ENCODE measurements around the gene EDEM2.
"Not testable (repeated sequence)": the region's sequence is repeated elsewhere in the genome, so short reads cannot be mapped to it uniquely, and the experiment has no call there.

EDEM2 gene

GRCh38 chr20:35085477-35086225 is 61.5 kb downstream of the EDEM2 start:
- no peaks in the 10 kb centered on the region for H3K27me3 ChIP-seq (ENCODE audit: insufficient read depth, low read length, poor library complexity)
- no peak overlapping the region for H2BK120ac ChIP-seq (ENCODE audit: low read depth, low read length)
- no peak overlapping the region for H3K56ac ChIP-seq (ENCODE audit: low read length)
- no peak overlapping the region for H3K9ac ChIP-seq (ENCODE audit: low read length)
- H3K4ac ChIP-seq (ENCODE audit: low read depth, low read length), result no peak overlapping the region
- no peaks in the 10 kb centered on the region for H3K36me3 ChIP-seq (ENCODE audit: control insufficient read depth, insufficient read depth, low read length)
- H2AK5ac ChIP-seq (ENCODE audit: low read length), result no peak overlapping the region
- no peak overlapping the region for H3K4me2 ChIP-seq (ENCODE audit: low read length)
- no peak overlapping the region for H4K5ac ChIP-seq (ENCODE audit: low read length)
- H2BK15ac ChIP-seq (replicated peaks; ENCODE audit: low read depth), result no peak overlapping the region
- no CpG with 5 or more reads among the region's 11 CpGs for WGBS (ENCODE audit: extremely low coverage, insufficient coverage, low lambda C conversion rate)
- no peak overlapping the region for H3K27ac ChIP-seq (ENCODE audit: low read depth, low read length)
- H3K23ac ChIP-seq (ENCODE audit: low read length), result no peak overlapping the region
- H3K18ac ChIP-seq (ENCODE audit: low read length), result no peak overlapping the region
- no peaks in the 10 kb centered on the region for H3K4me1 ChIP-seq (ENCODE audit: control insufficient read depth, low read depth, low read length)
- H2BK5ac ChIP-seq (ENCODE audit: low read length), result no peak overlapping the region
- H3K79me2 ChIP-seq (ENCODE audit: control insufficient read depth, insufficient read depth, low read length), result peaks cover 33% of the 10 kb centered on the region
- no peak overlapping the region for H3K4me3 ChIP-seq (ENCODE audit: low read length)
- H4K8ac ChIP-seq (ENCODE audit: low read depth, low read length), result no peak overlapping the region
- peaks cover 10% of the 10 kb centered on the region for H3K79me1 ChIP-seq (ENCODE audit: low read length)
- DNase-seq, result no peak

GRCh38 chr20:35084998-35085397 is 62.1 kb downstream of the EDEM2 start:
- Histone ChIP-seq H3K4me3 (ENCODE audit: low read length) (no peak overlapping the region), H3K4me1 (ENCODE audit: control insufficient read depth, low read depth, low read length) (no peaks in the 10 kb centered on the region), H3K18ac (ENCODE audit: low read length) (no peak overlapping the region), H3K23ac (ENCODE audit: low read length) (no peak overlapping the region), H2AK5ac (ENCODE audit: low read length) (no peak overlapping the region), H3K27ac (ENCODE audit: low read depth, low read length) (no peak overlapping the region), H4K8ac (ENCODE audit: low read depth, low read length) (no peak overlapping the region), H2BK15ac (replicated peaks; ENCODE audit: low read depth) (no peak overlapping the region), H2BK5ac (ENCODE audit: low read length) (no peak overlapping the region), H4K5ac (ENCODE audit: low read length) (no peak overlapping the region), H3K36me3 (ENCODE audit: control insufficient read depth, insufficient read depth, low read length) (no peaks in the 10 kb centered on the region), H3K4me2 (ENCODE audit: low read length) (no peak overlapping the region), H2BK120ac (ENCODE audit: low read depth, low read length) (no peak overlapping the region), H3K9ac (ENCODE audit: low read length) (no peak overlapping the region), H3K79me1 (ENCODE audit: low read length) (peaks cover 10% of the 10 kb centered on the region), H3K79me2 (ENCODE audit: control insufficient read depth, insufficient read depth, low read length) (peaks cover 30% of the 10 kb centered on the region), H3K4ac (ENCODE audit: low read depth, low read length) (no peak overlapping the region), H3K56ac (ENCODE audit: low read length) (no peak overlapping the region), H3K27me3 (ENCODE audit: insufficient read depth, low read length, poor library complexity) (no peaks in the 10 kb centered on the region)
- WGBS (ENCODE audit: extremely low coverage, insufficient coverage, low lambda C conversion rate), result no CpG with 5 or more reads among the region's 3 CpGs
- DNase-seq, result no peak

GRCh38 chr20:35080348-35080642 is 66.8 kb downstream of the EDEM2 start:
- H3K79me2 ChIP-seq (ENCODE audit: control insufficient read depth, insufficient read depth, low read length), result peaks cover 17% of the 10 kb centered on the region
- H3K9ac ChIP-seq (ENCODE audit: low read length), result not testable (repeated sequence)
- peaks cover 10% of the 10 kb centered on the region for H3K36me3 ChIP-seq (ENCODE audit: control insufficient read depth, insufficient read depth, low read length)

GRCh38 chr20:35079472-35080347 is 67.4 kb downstream of the EDEM2 start:
- H3K79me1 ChIP-seq (ENCODE audit: low read length), result peaks cover 4% of the 10 kb centered on the region
- H3K23ac ChIP-seq (ENCODE audit: low read length), result no peak overlapping the region
- no peaks in the 10 kb centered on the region for H3K27me3 ChIP-seq (ENCODE audit: insufficient read depth, low read length, poor library complexity)
- no peak overlapping the region for H3K56ac ChIP-seq (ENCODE audit: low read length)
- no peak overlapping the region for H3K18ac ChIP-seq (ENCODE audit: low read length)
- no peak overlapping the region for H3K4me2 ChIP-seq (ENCODE audit: low read length)
- H3K79me2 ChIP-seq (ENCODE audit: control insufficient read depth, insufficient read depth, low read length), result peaks cover 13% of the 10 kb centered on the region
- no peak overlapping the region for H3K4me3 ChIP-seq (ENCODE audit: low read length)
- no peak overlapping the region for H4K8ac ChIP-seq (ENCODE audit: low read depth, low read length)
- no peak overlapping the region for H3K27ac ChIP-seq (ENCODE audit: low read depth, low read length)
- H3K9ac ChIP-seq (ENCODE audit: low read length), result no peak overlapping the region
- H2BK15ac ChIP-seq (replicated peaks; ENCODE audit: low read depth), result no peak overlapping the region
- no peak overlapping the region for H3K4ac ChIP-seq (ENCODE audit: low read depth, low read length)
- H3K4me1 ChIP-seq (ENCODE audit: control insufficient read depth, low read depth, low read length), result no peaks in the 10 kb centered on the region
- H2BK5ac ChIP-seq (ENCODE audit: low read length), result no peak overlapping the region
- peaks cover 10% of the 10 kb centered on the region for H3K36me3 ChIP-seq (ENCODE audit: control insufficient read depth, insufficient read depth, low read length)
- DNase-seq, result no peak
- H2AK5ac ChIP-seq (ENCODE audit: low read length), result no peak overlapping the region
- no peak overlapping the region for H4K5ac ChIP-seq (ENCODE audit: low read length)
- no CpG with 5 or more reads among the region's 8 CpGs for WGBS (ENCODE audit: extremely low coverage, insufficient coverage, low lambda C conversion rate)
- H2BK120ac ChIP-seq (ENCODE audit: low read depth, low read length), result no peak overlapping the region

More at GRCh38 chr20:35080348-35080642, 66.8 kb downstream of the EDEM2 start:
- H3K27me3 ChIP-seq (ENCODE audit: insufficient read depth, low read length, poor library complexity); H4K5ac ChIP-seq (ENCODE audit: low read length); H4K8ac ChIP-seq (ENCODE audit: low read depth, low read length); H3K18ac ChIP-seq (ENCODE audit: low read length); H2BK15ac ChIP-seq (replicated peaks; ENCODE audit: low read depth); H3K4me1 ChIP-seq (ENCODE audit: control insufficient read depth, low read depth, low read length); H3K4ac ChIP-seq (ENCODE audit: low read depth, low read length); H2BK5ac ChIP-seq (ENCODE audit: low read length); H3K79me1 ChIP-seq (ENCODE audit: low read length); H3K23ac ChIP-seq (ENCODE audit: low read length); H3K4me2 ChIP-seq (ENCODE audit: low read length); H3K56ac ChIP-seq (ENCODE audit: low read length); H2BK120ac ChIP-seq (ENCODE audit: low read depth, low read length); H2AK5ac ChIP-seq (ENCODE audit: low read length); DNase-seq; H3K27ac ChIP-seq (ENCODE audit: low read depth, low read length); H3K4me3 ChIP-seq (ENCODE audit: low read length): not testable (repeated sequence)
- WGBS (ENCODE audit: extremely low coverage, insufficient coverage, low lambda C conversion rate), result no CpG with 5 or more reads among the region's 5 CpGs

- DNase-seq, result no peak
- H3K18ac ChIP-seq (ENCODE audit: low read length), result no peak overlapping the region
- no peak overlapping the region for H2BK5ac ChIP-seq (ENCODE audit: low read length)
- no peak overlapping the region for H3K27ac ChIP-seq (ENCODE audit: low read depth, low read length)
- H3K36me3 ChIP-seq (ENCODE audit: control insufficient read depth, insufficient read depth, low read length), result peaks cover 10% of the 10 kb centered on the region
- no peak overlapping the region for H2BK15ac ChIP-seq (replicated peaks; ENCODE audit: low read depth)
- H3K79me1 ChIP-seq (ENCODE audit: low read length), result peaks cover 4% of the 10 kb centered on the region
- H2BK120ac ChIP-seq (ENCODE audit: low read depth, low read length), result no peak overlapping the region
- H3K79me2 ChIP-seq (ENCODE audit: control insufficient read depth, insufficient read depth, low read length), result peaks cover 11% of the 10 kb centered on the region
- H3K4ac ChIP-seq (ENCODE audit: low read depth, low read length), result no peak overlapping the region
- no peak overlapping the region for H3K4me3 ChIP-seq (ENCODE audit: low read length)
- H4K8ac ChIP-seq (ENCODE audit: low read depth, low read length), result no peak overlapping the region
- no peak overlapping the region for H3K23ac ChIP-seq (ENCODE audit: low read length)
- H2AK5ac ChIP-seq (ENCODE audit: low read length), result no peak overlapping the region
- no peaks in the 10 kb centered on the region for H3K27me3 ChIP-seq (ENCODE audit: insufficient read depth, low read length, poor library complexity)
- WGBS (ENCODE audit: extremely low coverage, insufficient coverage, low lambda C conversion rate), result no CpG with 5 or more reads among the region's 5 CpGs
- H4K5ac ChIP-seq (ENCODE audit: low read length), result no peak overlapping the region
- H3K9ac ChIP-seq (ENCODE audit: low read length), result no peak overlapping the region
- no peaks in the 10 kb centered on the region for H3K4me1 ChIP-seq (ENCODE audit: control insufficient read depth, low read depth, low read length)
- H3K4me2 ChIP-seq (ENCODE audit: low read length), result no peak overlapping the region
- no peak overlapping the region for H3K56ac ChIP-seq (ENCODE audit: low read length)
These were observed 69.3 kb downstream of the EDEM2 start for GRCh38 chr20:35077872-35078271.

Data from mesendoderm (in vitro differentiated cells).